ENCODE measurements around the gene TUBD1.
"Not testable (repeated sequence)": the region's sequence is repeated elsewhere in the genome, so short reads cannot be mapped to it uniquely, and the experiment has no call there.

TUBD1 gene

GRCh38 chr17:59829217-59830006, 63.3 kb downstream of the TUBD1 start:
- Histone ChIP-seq H3K36me3 (replicated peaks) (no peaks in the 10 kb centered on the region), H3K27ac (peak overlapping the region; percentile 99), H3K4me3 (ENCODE audit: low read depth, low read length) (peak overlapping the region; percentile 30), H3K27me3 (replicated peaks) (no peaks in the 10 kb centered on the region)
- TF ChIP-seq CTCF (IDR thresholded peaks at IDR 0.05; ENCODE audit: low read depth, low read length, missing control alignments): no peak
- in situ Hi-C loops (cut with HindIII; ENCODE audit: low pct_ligation_motif_present, low sequenced_read_pairs): no loop called here
- DNase-seq: peak; percentile 98

- not testable (repeated sequence) for H3K4me3 ChIP-seq (ENCODE audit: low read depth, low read length)
Observed at GRCh38 chr17:59828819-59829216, 63.9 kb downstream of the TUBD1 start.

GRCh38 chr17:59828478-59828760, 64.3 kb downstream of the TUBD1 start:
- in situ Hi-C loops (cut with HindIII; ENCODE audit: low pct_ligation_motif_present, low sequenced_read_pairs): no loop called here
- no peak for DNase-seq
- Histone ChIP-seq H3K36me3 (replicated peaks) (no peaks in the 10 kb centered on the region), H3K27ac (peak overlapping the region; percentile 99), H3K4me3 (ENCODE audit: low read depth, low read length) (no peak overlapping the region), H3K27me3 (replicated peaks) (no peaks in the 10 kb centered on the region)
- no peak for TF ChIP-seq CTCF (IDR thresholded peaks at IDR 0.05; ENCODE audit: low read depth, low read length, missing control alignments)

More at GRCh38 chr17:59828819-59829216, 63.9 kb downstream of the TUBD1 start:
- DNase-seq; H3K27me3 ChIP-seq (replicated peaks); in situ Hi-C loops (cut with HindIII; ENCODE audit: low pct_ligation_motif_present, low sequenced_read_pairs); H3K36me3 ChIP-seq (replicated peaks): not testable (repeated sequence)
- peak overlapping the region; percentile 99 for H3K27ac ChIP-seq

GRCh38 chr17:59827721-59828477, 64.8 kb downstream of the TUBD1 start:
- DNase-seq: no peak
- Histone ChIP-seq H3K4me3 (ENCODE audit: low read depth, low read length) (no peak overlapping the region), H3K36me3 (replicated peaks) (no peaks in the 10 kb centered on the region), H3K27me3 (replicated peaks) (no peaks in the 10 kb centered on the region), H3K27ac (peak overlapping the region; percentile 99)
- TF ChIP-seq CTCF (IDR thresholded peaks at IDR 0.05; ENCODE audit: low read depth, low read length, missing control alignments): no peak
- in situ Hi-C loops (cut with HindIII; ENCODE audit: low pct_ligation_motif_present, low sequenced_read_pairs): no loop called here

- Histone ChIP-seq H3K27me3 (replicated peaks) (no peaks in the 10 kb centered on the region), H3K4me3 (ENCODE audit: low read depth, low read length) (no peak overlapping the region), H3K27ac (peak overlapping the region; percentile 99), H3K36me3 (replicated peaks) (no peaks in the 10 kb centered on the region)
- no peak for TF ChIP-seq CTCF (IDR thresholded peaks at IDR 0.05; ENCODE audit: low read depth, low read length, missing control alignments)
- no peak for DNase-seq
- in situ Hi-C loops (cut with HindIII; ENCODE audit: low pct_ligation_motif_present, low sequenced_read_pairs): no loop called here
Observed at GRCh38 chr17:59826706-59827453, 65.9 kb downstream of the TUBD1 start.

Measured in brain microvascular endothelial cell (primary cell).